Mammary microvascular endothelial cell (primary cell): ENCODE data around the gene ZC3HAV1L. TPM values are rescaled to one million over a fixed set of nuclear protein-coding genes. Genes with fewer than 3 reads are reported as not detected.

ENCODE experiments used
- total RNA-seq: library from RNA; depleted of rRNA; stranded (reverse); fragments of >200 nt; gene quantifications from 2 replicates; pipeline ENCODE4 v1.2.3, GENCODE V29; 2015

ZC3HAV1L gene
- 15.3 and 23.7 TPM in 2 replicates for total RNA-seq

DNA sequence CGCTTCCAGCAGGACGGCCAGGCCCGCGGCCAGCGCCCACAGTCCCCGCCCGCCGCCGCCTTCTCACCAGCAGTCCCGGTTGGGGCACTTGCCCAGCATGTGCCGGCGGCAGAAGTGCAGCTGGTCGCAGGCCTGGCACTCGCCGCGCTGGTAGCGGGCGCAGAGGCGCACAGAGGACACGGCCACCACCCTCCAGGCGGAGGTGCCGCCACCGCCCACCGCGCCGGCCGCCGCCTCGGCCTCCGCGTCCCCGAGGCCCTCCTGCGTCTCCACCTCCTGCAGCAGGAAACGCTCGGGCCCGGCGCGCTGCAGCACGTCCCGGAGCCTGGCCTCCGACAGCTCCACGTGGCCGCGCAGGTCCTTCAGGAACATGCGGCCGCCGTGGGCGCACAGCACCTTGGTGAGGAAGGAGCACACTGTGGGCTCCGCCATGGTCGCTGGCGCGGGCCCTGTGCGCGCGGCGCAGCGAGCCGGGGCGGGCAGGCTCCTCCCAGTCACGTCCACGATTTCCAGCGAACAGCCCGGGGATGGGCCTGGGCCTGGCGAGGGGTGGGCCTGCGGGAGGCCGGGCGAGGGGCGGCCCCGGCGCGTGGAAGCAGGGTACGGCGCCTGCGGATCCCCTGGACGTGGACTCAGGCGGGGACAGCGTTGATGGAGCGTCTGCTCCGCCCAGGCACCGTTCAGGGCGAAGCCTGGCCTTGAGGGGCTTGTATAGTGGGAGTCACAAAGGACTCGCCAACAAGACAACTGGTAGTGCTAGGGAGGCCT lies at the start of gene ZC3HAV1L:
Gene ZC3HAV1L (minus strand): TSS at position 457 of the 768 bp plus-strand sequence. CDS start 25 bp downstream, at position 432.

GRCh38 chr7:138981332-138982203 lies 54.3 kb downstream of the ZC3HAV1L start, which contains the start of gene KIAA1549:
KIAA1549 (minus strand) TSS chr7:138981389; CDS start chr7:138981269, 120 bp downstream.

Other genes with a start within 250 kb of the ZC3HAV1L start
- gene TMEM213, start 238.0 kb downstream of the ZC3HAV1L start, total RNA-seq, result not detected in 2 replicates
- 0.10 and 0.13 TPM in 2 replicates for gene ATP6V0A4, start 237.8 kb downstream of the ZC3HAV1L start, total RNA-seq
- 3.1 and 3.8 TPM in 2 replicates for gene KIAA1549, start 54.7 kb downstream of the ZC3HAV1L start, total RNA-seq
- 42.4 and 45.8 TPM in 2 replicates for gene ZC3HAV1, start 73.7 kb upstream of the ZC3HAV1L start, total RNA-seq
- 2.0 and 3.3 TPM in 2 replicates for gene UBN2, start 195.2 kb upstream of the ZC3HAV1L start, total RNA-seq